ENCODE measurements around the gene SELE.

SELE gene

GRCh38 chr1:169733924-169734323 is at the start of gene SELE:
SELE (minus strand) TSS chr1:169734079; CDS start chr1:169733612, 467 bp downstream.
- in situ Hi-C loops (cut with MboI; ENCODE audit: low sequenced_read_pairs) = no loop called here

- in situ Hi-C loops (cut with MboI; ENCODE audit: low sequenced_read_pairs) = no loop called here
Measured at GRCh38 chr1:169782596-169782995, 48.7 kb upstream of the SELE start.

- in situ Hi-C loops (cut with MboI; ENCODE audit: low sequenced_read_pairs) = no loop called here
Measured at GRCh38 chr1:169779970-169780369, 46.1 kb upstream of the SELE start.

GRCh38 chr1:169779150-169779549 is 45.3 kb upstream of the SELE start:
- in situ Hi-C loops (cut with MboI; ENCODE audit: low sequenced_read_pairs) = no loop called here

- in situ Hi-C loops (cut with MboI; ENCODE audit: low sequenced_read_pairs) = no loop called here
Measured at GRCh38 chr1:169776440-169776839, 42.6 kb upstream of the SELE start.

- in situ Hi-C loops (cut with MboI; ENCODE audit: low sequenced_read_pairs) = no loop called here
Measured at GRCh38 chr1:169768161-169768560, 34.3 kb upstream of the SELE start.

- in situ Hi-C loops (cut with MboI; ENCODE audit: low sequenced_read_pairs) = no loop called here
Measured at GRCh38 chr1:169765580-169766331, 31.9 kb upstream of the SELE start.

GRCh38 chr1:169764919-169765318 is 31.0 kb upstream of the SELE start:
- in situ Hi-C loops (cut with MboI; ENCODE audit: low sequenced_read_pairs) = no loop called here

GRCh38 chr1:169762699-169763098 is 28.8 kb upstream of the SELE start:
- in situ Hi-C loops (cut with MboI; ENCODE audit: low sequenced_read_pairs) = no loop called here

- in situ Hi-C loops (cut with MboI; ENCODE audit: low sequenced_read_pairs) = no loop called here
Measured at GRCh38 chr1:169759038-169759437, 25.2 kb upstream of the SELE start.

- in situ Hi-C loops (cut with MboI; ENCODE audit: low sequenced_read_pairs) = no loop called here
Measured at GRCh38 chr1:169753549-169753948, 19.7 kb upstream of the SELE start.

GRCh38 chr1:169750041-169750440 is 16.2 kb upstream of the SELE start:
- in situ Hi-C loops (cut with MboI; ENCODE audit: low sequenced_read_pairs) = no loop called here

GRCh38 chr1:169746550-169746949 is 12.7 kb upstream of the SELE start:
- in situ Hi-C loops (cut with MboI; ENCODE audit: low sequenced_read_pairs) = no loop called here

- in situ Hi-C loops (cut with MboI; ENCODE audit: low sequenced_read_pairs) = no loop called here
Measured at GRCh38 chr1:169745015-169745861, 11.4 kb upstream of the SELE start.

GRCh38 chr1:169741666-169742394 is 8.0 kb upstream of the SELE start:
- in situ Hi-C loops (cut with MboI; ENCODE audit: low sequenced_read_pairs) = no loop called here

GRCh38 chr1:169739980-169740379 is 6.1 kb upstream of the SELE start:
- in situ Hi-C loops (cut with MboI; ENCODE audit: low sequenced_read_pairs) = no loop called here

- in situ Hi-C loops (cut with MboI; ENCODE audit: low sequenced_read_pairs) = no loop called here
Measured at GRCh38 chr1:169731446-169731845, 2.4 kb downstream of the SELE start.

GRCh38 chr1:169729991-169730390 is 3.9 kb downstream of the SELE start:
- in situ Hi-C loops (cut with MboI; ENCODE audit: low sequenced_read_pairs) = no loop called here

GRCh38 chr1:169727307-169727706 is 6.6 kb downstream of the SELE start:
- in situ Hi-C loops (cut with MboI; ENCODE audit: low sequenced_read_pairs) = no loop called here

GRCh38 chr1:169726851-169727250 is 7.0 kb downstream of the SELE start:
- in situ Hi-C loops (cut with MboI; ENCODE audit: low sequenced_read_pairs) = no loop called here

GRCh38 chr1:169725930-169726329 is 7.9 kb downstream of the SELE start:
- in situ Hi-C loops (cut with MboI; ENCODE audit: low sequenced_read_pairs) = no loop called here

Data from hTERT RPE-1 (cell line).